Spleen (tissue), 11 donors: ENCODE data around the gene NINJ1. TPM values are rescaled to one million over a fixed set of nuclear protein-coding genes. Genes with fewer than 3 reads are reported as not detected.

ENCODE experiments used
- DNase-seq: peaks from one replicate; pipeline ENCODE4 v3.0.0-alpha.2; 2020
- H3K27ac ChIP-seq, 8 donors: fragments of 200-600 bp; sonication (generic) in 7 of 8; 1 replicate in 4 of 8; 2 replicates in 4 of 8; pipeline versions ENCODE4 v1.5.0 to v1.8.0; 2016 to 2021; ENCODE audit warnings: inconsistent platforms in 4 of 8, mild to moderate bottlenecking in 4 of 8, moderate library complexity in 1 of 8
- H3K27me3 ChIP-seq, 7 donors: fragments of 200-600 bp; sonication (generic) in 6 of 7; replicated peaks in 1 of 7; 1 replicate in 4 of 7; 2 replicates in 3 of 7; pipeline versions ENCODE4 v1.5.0 to v1.8.0; 2016 to 2021; ENCODE audit warnings: inconsistent platforms in 3 of 7, mild to moderate bottlenecking in 1 of 7
- H3K36me3 ChIP-seq, 6 donors: fragments of 200-600 bp; sonication (generic) in 5 of 6; 1 replicate in 4 of 6; 2 replicates in 2 of 6; pipeline versions ENCODE4 v1.5.0 to v1.8.0; 2016 to 2021; ENCODE audit warnings: inconsistent platforms in 2 of 6
- H3K4me1 ChIP-seq, 6 donors: fragments of 200-600 bp; sonication (generic) in 5 of 6; 1 replicate in 3 of 6; 2 replicates in 3 of 6; pipeline versions ENCODE4 v1.5.0 to v1.8.0; 2016 to 2021; ENCODE audit warnings: inconsistent platforms in 3 of 6
- H3K4me3 ChIP-seq, 8 donors: fragments of 200-600 bp; sonication (generic) in 7 of 8; 1 replicate in 4 of 8; 2 replicates in 4 of 8; pipeline versions ENCODE4 v1.5.0 to v1.8.0; 2016 to 2021; ENCODE audit warnings: inconsistent platforms in 4 of 8, mild to moderate bottlenecking in 4 of 8, moderate library complexity in 2 of 8
- H3K9me3 ChIP-seq, 8 donors: fragments of 200-600 bp; sonication (generic) in 7 of 8; 1 replicate in 4 of 8; 2 replicates in 4 of 8; pipeline versions ENCODE4 v1.5.0 to v1.8.0; 2016 to 2021; ENCODE audit warnings: inconsistent platforms in 4 of 8
- CTCF ChIP-seq, 11 experiments: fragments of 200-600 bp in 7 of 11; fragments of 450-650 bp in 4 of 11; sonication (generic) in 4 of 11; IDR thresholded peaks in 8 of 11; conservative IDR thresholded peaks in 3 of 11; 1 replicate in 7 of 11; 2 replicates in 4 of 11; pipeline versions ENCODE4 v1.4.0 to v1.8.0; 2016 to 2021; ENCODE audit warnings: antibody characterized with exemption in 11 of 11, inconsistent platforms in 4 of 11, mild to moderate bottlenecking in 1 of 11
- POLR2A ChIP-seq, 3 donors: fragments of 450-650 bp; IDR thresholded peaks; one replicate each; pipeline ENCODE4 v1.5.1; 2017; ENCODE audit warnings: antibody characterized with exemption in 3 of 3, mild to moderate bottlenecking in 1 of 3
- POLR2AphosphoS5 ChIP-seq, 3 donors: sonication (generic); formaldehyde crosslinking; IDR thresholded peaks; one replicate each; pipeline ENCODE4 v1.5.1; 2017; ENCODE audit warnings: antibody characterized with exemption in 3 of 3
- WGBS, 5 donors: extraction: QIAGEN DNeasy Blood & Tissue Kit in 3 of 5; methylation state at CpG; one replicate each; pipeline versions ENCODE4 v1.1.5 to v1.1.7; 2013 to 2018; 5-methylcytosine and 5-hydroxymethylcytosine counted together
- intact Hi-C: fragments of 100-400 bp; cut with DNase I; formaldehyde crosslinking; loops from one replicate; pipeline ENCODE4 v1.15.0; 2023; ENCODE audit warnings: low total_unique reads
- polyA plus RNA-seq, 3 donors: library from polyadenylated mRNA; stranded (reverse); fragments of 200-250 nt; gene quantifications; one replicate each; pipeline ENCODE4 v1.2.1, GENCODE V29; 2013
- total RNA-seq, 7 donors: library from RNA; depleted of rRNA in 3 of 7; stranded (reverse); fragments of >200 nt in 3 of 7; fragmentation: NEBNext Ultra II Directional in 4 of 7; extraction: Animal tissue kit (Norgen Biotek cat#: 25700) in 4 of 7; gene quantifications; one replicate each; pipeline versions ENCODE4 v1.1.0 to v1.2.1, GENCODE V29; 2016 to 2021
- donor health status: healthy with polysubstance abuse.
- donor health status: DM: no; HTN: no; CAD: no; lungs with moderate emphysema.
- donor health status: DM: no; HTN: no; CAD: no.
- donor health status: Bipolar disorder and iron deficiency.
- donor health status: healthy.
- donor health status: DM: no; HTN: no; CAD: no.
- donor health status: DM: yes; HTN: yes; CAD: no.

Gene NINJ1
- total and polyA plus RNA-seq, 10 donors: 26.5 to 142 (median 104) TPM

- H3K4me1 ChIP-seq: peaks cover 27 to 47% (median 37%) of the 10 kb centered on the region in 6 donors
- peak overlapping the region in 4 of 8 donors; percentile 29 to 100 (median 98) for H3K27ac ChIP-seq
- no peak overlapping the region for H3K4me3 ChIP-seq
- H3K27me3 ChIP-seq: no peaks in the 10 kb centered on the region
- peaks cover 0 to 6% (median 0%) of the 10 kb centered on the region in 8 donors for H3K9me3 ChIP-seq
- peak; percentile 59 for DNase-seq
- WGBS, 5 donors: 43 to 89% (median 78%) methylated on average over 2 to 3 of the region's 3 CpGs
- H3K36me3 ChIP-seq: peaks cover 0 to 31% (median 4%) of the 10 kb centered on the region in 6 donors
- TF ChIP-seq POLR2AphosphoS5 (IDR thresholded peaks at IDR 0.05): no peak
- TF ChIP-seq CTCF (IDR thresholded peaks at IDR 0.05 in 8 of 11, conservative IDR thresholded peaks at IDR 0.05 in 3 of 11): no peak
- TF ChIP-seq POLR2A (IDR thresholded peaks at IDR 0.05): no peak
- intact Hi-C loops: loop anchor here (10.0 kb wide), 1 partner anchor 87 kb away; no protein-coding TSS in a partner anchor
These were observed 42.5 kb downstream of the NINJ1 start for GRCh38 chr9:93091453-93092081.

GRCh38 chr9:93091056-93091452 lies 43.0 kb downstream of the NINJ1 start:
- Histone ChIP-seq H3K4me1 (peaks cover 27 to 44% (median 36%) of the 10 kb centered on the region in 6 donors), H3K4me3 (no peak overlapping the region), H3K9me3 (peaks cover 0 to 6% (median 0%) of the 10 kb centered on the region in 8 donors), H3K36me3 (peaks cover 0 to 36% (median 6%) of the 10 kb centered on the region in 6 donors), H3K27me3 (no peaks in the 10 kb centered on the region), H3K27ac (peak overlapping the region in 1 of 8 donors; percentile 100)
- DNase-seq: peak; percentile 23
- intact Hi-C loops: loop anchor here (10.0 kb wide), 1 partner anchor 86 kb away; no protein-coding TSS in a partner anchor
- 85 to 93% (median 92%) methylated on average over 4 of the region's 4 CpGs for WGBS, 5 donors
- TF ChIP-seq POLR2AphosphoS5 (IDR thresholded peaks at IDR 0.05) (no peak), CTCF (IDR thresholded peaks at IDR 0.05 in 8 of 11, conservative IDR thresholded peaks at IDR 0.05 in 3 of 11) (no peak), POLR2A (IDR thresholded peaks at IDR 0.05) (no peak)

GRCh38 chr9:93090091-93090655 lies 43.9 kb downstream of the NINJ1 start:
- H3K27me3 ChIP-seq: no peaks in the 10 kb centered on the region
- H3K9me3 ChIP-seq: peaks cover 0 to 9% (median 2%) of the 10 kb centered on the region in 8 donors
- no peak overlapping the region for H3K4me3 ChIP-seq
- H3K36me3 ChIP-seq: peaks cover 0 to 45% (median 15%) of the 10 kb centered on the region in 6 donors
- H3K4me1 ChIP-seq: peaks cover 27 to 42% (median 34%) of the 10 kb centered on the region in 6 donors
- DNase-seq: peak; percentile 5
- TF ChIP-seq CTCF (IDR thresholded peaks at IDR 0.05 in 8 of 11, conservative IDR thresholded peaks at IDR 0.05 in 3 of 11): no peak
- TF ChIP-seq POLR2A (IDR thresholded peaks at IDR 0.05): no peak
- no peak for TF ChIP-seq POLR2AphosphoS5 (IDR thresholded peaks at IDR 0.05)
- no peak overlapping the region for H3K27ac ChIP-seq
- intact Hi-C loops: loop anchor here (10.0 kb wide), 1 partner anchor 85 kb away; no protein-coding TSS in a partner anchor
- 86 to 92% (median 91%) methylated on average over 8 of the region's 8 CpGs for WGBS, 5 donors

DNA sequence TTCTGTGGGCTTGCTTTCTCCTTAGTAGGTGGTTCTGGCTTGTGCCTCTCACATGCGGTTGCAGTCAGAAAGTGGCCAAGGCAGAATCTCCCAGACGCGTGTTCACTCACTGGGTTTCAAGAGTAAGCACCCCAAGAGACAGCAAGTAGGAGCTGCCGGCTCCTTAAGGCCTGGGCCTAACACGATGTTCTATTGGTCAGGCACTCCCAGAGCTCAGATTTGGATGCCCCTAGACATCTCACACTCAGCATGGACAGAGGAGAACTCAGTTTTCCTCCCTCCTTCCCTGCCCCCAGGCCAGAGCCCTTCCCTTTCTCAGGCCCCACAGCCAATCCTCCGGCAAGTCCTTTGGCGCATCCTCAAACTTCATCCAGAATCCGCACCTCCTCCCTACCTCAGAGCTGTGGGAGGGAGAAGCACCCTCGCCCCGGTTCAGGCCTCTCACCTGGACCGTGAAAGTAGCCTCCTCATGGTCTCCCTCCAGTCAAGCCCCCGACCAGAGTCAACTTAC lies 44.5 kb downstream of the NINJ1 start:
- WGBS, 5 donors: 91 to 96% (median 94%) methylated on average over 12 of the region's 12 CpGs
- Histone ChIP-seq H3K4me1 (peaks cover 21 to 36% (median 28%) of the 10 kb centered on the region in 6 donors), H3K4me3 (no peak overlapping the region), H3K27me3 (no peaks in the 10 kb centered on the region), H3K36me3 (peaks cover 0 to 51% (median 22%) of the 10 kb centered on the region in 6 donors), H3K27ac (no peak overlapping the region), H3K9me3 (peaks cover 0 to 9% (median 2%) of the 10 kb centered on the region in 8 donors)
- peak; percentile 63 for DNase-seq
- intact Hi-C loops: no loop called here
- no peak for TF ChIP-seq POLR2AphosphoS5 (IDR thresholded peaks at IDR 0.05)
- no peak for TF ChIP-seq CTCF (IDR thresholded peaks at IDR 0.05 in 8 of 11, conservative IDR thresholded peaks at IDR 0.05 in 3 of 11)
- no peak for TF ChIP-seq POLR2A (IDR thresholded peaks at IDR 0.05)
